ENCODE results near the gene CCDC116.
"Not testable (repeated sequence)": the region's sequence is repeated elsewhere in the genome, so short reads cannot be mapped to it uniquely, and the experiment has no call there.

Gene CCDC116

GRCh38 chr22:21599053-21599893, 33.3 kb upstream of the CCDC116 start:
- no peak for DNase-seq (ENCODE audit: low read depth)
- TF ChIP-seq CTCF (IDR thresholded peaks at IDR 0.05; ENCODE audit: low read length, missing control alignments): no peak
- H3K4me3 ChIP-seq (replicated peaks; ENCODE audit: low read depth, low read length): no peak overlapping the region

- no peak for TF ChIP-seq CTCF (IDR thresholded peaks at IDR 0.05; ENCODE audit: low read length, missing control alignments)
- no peak overlapping the region for H3K4me3 ChIP-seq (replicated peaks; ENCODE audit: low read depth, low read length)
- no peak for DNase-seq (ENCODE audit: low read depth)
Measured at GRCh38 chr22:21602579-21602978, 30.0 kb upstream of the CCDC116 start.

- no peak for DNase-seq (ENCODE audit: low read depth)
- no peak overlapping the region for H3K4me3 ChIP-seq (replicated peaks; ENCODE audit: low read depth, low read length)
- no peak for TF ChIP-seq CTCF (IDR thresholded peaks at IDR 0.05; ENCODE audit: low read length, missing control alignments)
Measured at GRCh38 chr22:21603973-21604372, 28.6 kb upstream of the CCDC116 start.

GRCh38 chr22:21605887-21606564, 26.5 kb upstream of the CCDC116 start:
- no peak for DNase-seq (ENCODE audit: low read depth)
- H3K4me3 ChIP-seq (replicated peaks; ENCODE audit: low read depth, low read length): no peak overlapping the region
- TF ChIP-seq CTCF (IDR thresholded peaks at IDR 0.05; ENCODE audit: low read length, missing control alignments): no peak

GRCh38 chr22:21606775-21607174, 25.8 kb upstream of the CCDC116 start:
- no peak overlapping the region for H3K4me3 ChIP-seq (replicated peaks; ENCODE audit: low read depth, low read length)
- TF ChIP-seq CTCF (IDR thresholded peaks at IDR 0.05; ENCODE audit: low read length, missing control alignments): no peak
- DNase-seq (ENCODE audit: low read depth): no peak

GRCh38 chr22:21609556-21610157, 22.9 kb upstream of the CCDC116 start:
- H3K4me3 ChIP-seq (replicated peaks; ENCODE audit: low read depth, low read length); DNase-seq (ENCODE audit: low read depth): not testable (repeated sequence)

GRCh38 chr22:21611210-21611977, 21.2 kb upstream of the CCDC116 start:
- no peak overlapping the region for H3K4me3 ChIP-seq (replicated peaks; ENCODE audit: low read depth, low read length)
- TF ChIP-seq CTCF (IDR thresholded peaks at IDR 0.05; ENCODE audit: low read length, missing control alignments): no peak
- DNase-seq (ENCODE audit: low read depth): no peak

Measured in fibroblast of pulmonary artery (primary cell).